Panc1 (cell line): Measurements from ENCODE around the gene DDX11.
"Not testable (repeated sequence)": the region's sequence is repeated elsewhere in the genome, so short reads cannot be mapped to it uniquely, and the experiment has no call there.

Source experiments
- POLR2AphosphoS5 ChIP-seq: IDR thresholded peaks from 2 replicates; pipeline ENCODE4 v1.6.1; 2012; ENCODE audit warnings: mild to moderate bottlenecking, low read depth, low read length, moderate library complexity
- SIN3A ChIP-seq: IDR thresholded peaks from 2 replicates; pipeline ENCODE4 v1.6.1; 2012; ENCODE audit warnings: low read depth, mild to moderate bottlenecking, low read length, moderate library complexity, borderline replicate concordance; ENCODE audit not compliant: insufficient read depth
- TF ChIP-seq, protein P1 (sequence below): fragments of 450-650 bp; IDR thresholded peaks from 2 replicates; pipeline ENCODE4 v1.5.1; 2017; ENCODE audit warnings: mild to moderate bottlenecking

DNA sequence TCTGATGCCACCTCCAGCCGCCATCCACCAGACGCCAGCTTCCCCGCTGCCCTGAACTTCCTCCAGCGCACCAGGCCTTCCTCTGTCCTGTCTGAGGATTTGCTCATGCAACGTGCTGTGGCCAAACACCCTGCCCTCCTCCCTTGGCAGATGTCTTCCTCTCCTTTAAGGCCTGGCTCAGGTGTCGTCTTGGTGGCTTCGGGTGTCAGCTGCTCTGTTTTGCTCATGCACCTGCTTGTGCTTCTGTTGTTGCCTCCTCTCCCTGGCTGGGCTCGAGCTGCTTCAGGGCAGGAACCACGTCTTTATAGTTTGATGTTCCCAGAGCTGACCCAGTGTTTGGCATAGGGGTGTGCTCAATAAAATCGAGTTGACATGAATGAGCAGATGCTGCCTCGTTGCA, 12.4 kb downstream of the DDX11 start:
- TF ChIP-seq SIN3A, POLR2AphosphoS5: not testable (repeated sequence)
- TF ChIP-seq, protein P1, sequence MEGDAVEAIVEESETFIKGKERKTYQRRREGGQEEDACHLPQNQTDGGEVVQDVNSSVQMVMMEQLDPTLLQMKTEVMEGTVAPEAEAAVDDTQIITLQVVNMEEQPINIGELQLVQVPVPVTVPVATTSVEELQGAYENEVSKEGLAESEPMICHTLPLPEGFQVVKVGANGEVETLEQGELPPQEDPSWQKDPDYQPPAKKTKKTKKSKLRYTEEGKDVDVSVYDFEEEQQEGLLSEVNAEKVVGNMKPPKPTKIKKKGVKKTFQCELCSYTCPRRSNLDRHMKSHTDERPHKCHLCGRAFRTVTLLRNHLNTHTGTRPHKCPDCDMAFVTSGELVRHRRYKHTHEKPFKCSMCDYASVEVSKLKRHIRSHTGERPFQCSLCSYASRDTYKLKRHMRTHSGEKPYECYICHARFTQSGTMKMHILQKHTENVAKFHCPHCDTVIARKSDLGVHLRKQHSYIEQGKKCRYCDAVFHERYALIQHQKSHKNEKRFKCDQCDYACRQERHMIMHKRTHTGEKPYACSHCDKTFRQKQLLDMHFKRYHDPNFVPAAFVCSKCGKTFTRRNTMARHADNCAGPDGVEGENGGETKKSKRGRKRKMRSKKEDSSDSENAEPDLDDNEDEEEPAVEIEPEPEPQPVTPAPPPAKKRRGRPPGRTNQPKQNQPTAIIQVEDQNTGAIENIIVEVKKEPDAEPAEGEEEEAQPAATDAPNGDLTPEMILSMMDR = not testable (repeated sequence)
